MM.1S (cell line): ENCODE results near the gene SLC7A9.

Experiments used
- CTCF ChIP-seq: fragments of 300-600 bp; sonication (generic); IDR thresholded peaks from 2 replicates; pipeline ENCODE4 v1.5.1; 2016; ENCODE audit warnings: antibody characterized with exemption, low read length, mixed read lengths
- EZH2 ChIP-seq: fragments of 300-600 bp; sonication (generic); optimal IDR thresholded peaks from 2 replicates; pipeline ENCODE3; 2017; ENCODE audit warnings: low read depth, mild to moderate bottlenecking, antibody characterized with exemption, low read length, mixed read lengths
- EZH2phosphoT487 ChIP-seq: fragments of 300-600 bp; sonication (generic); IDR thresholded peaks from 2 replicates; pipeline ENCODE4 v1.6.1; 2018; ENCODE audit warnings: antibody characterized with exemption, low read length

GRCh38 chr19:32857584-32857983, 12.0 kb downstream of the SLC7A9 start:
- TF ChIP-seq CTCF: no peak
- no peak for TF ChIP-seq EZH2
- no peak for TF ChIP-seq EZH2phosphoT487
